Measurements from ENCODE around the gene MTCL1.

MTCL1 gene

GRCh38 chr18:8673256-8674209, 31.8 kb upstream of the MTCL1 start:
- ATAC-seq (ENCODE audit: low read depth) (peak; percentile 54), DNase-seq (ENCODE audit: low spot score in 2 of 2) (no peak)

GRCh38 chr18:8675057-8675456, 30.3 kb upstream of the MTCL1 start:
- Mint-ChIP-seq H3K4me3 (no peak overlapping the region), H3K9me3 (peaks cover 3% of the 10 kb centered on the region), H3K27ac (no peak overlapping the region), H3K36me3 (peaks cover 3% of the 10 kb centered on the region), H3K27me3 (no peaks in the 10 kb centered on the region), H3K4me1 (peaks cover 4% of the 10 kb centered on the region)
- ATAC-seq (ENCODE audit: low read depth) = no peak
- DNase-seq (ENCODE audit: low spot score in 2 of 2) = no peak

More at GRCh38 chr18:8673256-8674209, 31.8 kb upstream of the MTCL1 start:
- peaks cover 3% of the 10 kb centered on the region for H3K9me3 Mint-ChIP-seq
- H3K27me3 Mint-ChIP-seq = peaks cover 1% of the 10 kb centered on the region
- peaks cover 3% of the 10 kb centered on the region for H3K36me3 Mint-ChIP-seq
- H3K27ac Mint-ChIP-seq = peak overlapping the region; percentile 67
- H3K4me3 Mint-ChIP-seq = no peak overlapping the region
- peaks cover 4% of the 10 kb centered on the region for H3K4me1 Mint-ChIP-seq

GRCh38 chr18:8681196-8681595, 24.2 kb upstream of the MTCL1 start:
- Mint-ChIP-seq H3K4me1 (no peaks in the 10 kb centered on the region), H3K27me3 (peaks cover 1% of the 10 kb centered on the region), H3K9me3 (no peaks in the 10 kb centered on the region), H3K4me3 (no peak overlapping the region), H3K36me3 (no peaks in the 10 kb centered on the region), H3K27ac (no peak overlapping the region)
- no peak for DNase-seq (ENCODE audit: low spot score in 2 of 2)
- no peak for ATAC-seq (ENCODE audit: low read depth)

GRCh38 chr18:8684577-8684976, 20.8 kb upstream of the MTCL1 start:
- ATAC-seq (ENCODE audit: low read depth) = no peak
- Mint-ChIP-seq H3K4me3 (no peak overlapping the region), H3K4me1 (no peaks in the 10 kb centered on the region), H3K27me3 (peaks cover 1% of the 10 kb centered on the region), H3K27ac (no peak overlapping the region), H3K36me3 (no peaks in the 10 kb centered on the region), H3K9me3 (no peaks in the 10 kb centered on the region)
- DNase-seq (ENCODE audit: low spot score in 2 of 2) = no peak

GRCh38 chr18:8685141-8685913, 20.0 kb upstream of the MTCL1 start:
- Mint-ChIP-seq H3K27me3 (peaks cover 4% of the 10 kb centered on the region), H3K27ac (no peak overlapping the region), H3K4me3 (no peak overlapping the region), H3K4me1 (no peaks in the 10 kb centered on the region), H3K9me3 (no peaks in the 10 kb centered on the region), H3K36me3 (no peaks in the 10 kb centered on the region)
- DNase-seq (ENCODE audit: low spot score in 2 of 2) (no peak), ATAC-seq (ENCODE audit: low read depth) (no peak)

- Mint-ChIP-seq H3K9me3 (no peaks in the 10 kb centered on the region), H3K4me3 (no peak overlapping the region), H3K27me3 (peaks cover 4% of the 10 kb centered on the region), H3K4me1 (no peaks in the 10 kb centered on the region), H3K36me3 (no peaks in the 10 kb centered on the region), H3K27ac (no peak overlapping the region)
- ATAC-seq (ENCODE audit: low read depth) (no peak), DNase-seq (ENCODE audit: low spot score in 2 of 2) (no peak)
Measured at GRCh38 chr18:8685914-8686216, 19.5 kb upstream of the MTCL1 start.

GRCh38 chr18:8686611-8687010, 18.7 kb upstream of the MTCL1 start:
- H3K4me3 Mint-ChIP-seq = no peak overlapping the region
- no peaks in the 10 kb centered on the region for H3K4me1 Mint-ChIP-seq
- no peaks in the 10 kb centered on the region for H3K36me3 Mint-ChIP-seq
- DNase-seq (ENCODE audit: low spot score in 2 of 2) (no peak), ATAC-seq (ENCODE audit: low read depth) (no peak)
- no peak overlapping the region for H3K27ac Mint-ChIP-seq
- peaks cover 4% of the 10 kb centered on the region for H3K27me3 Mint-ChIP-seq
- H3K9me3 Mint-ChIP-seq = no peaks in the 10 kb centered on the region

GRCh38 chr18:8688216-8688800, 17.0 kb upstream of the MTCL1 start:
- H3K27ac Mint-ChIP-seq = no peak overlapping the region

GRCh38 chr18:8688816-8689215, 16.5 kb upstream of the MTCL1 start:
- no peaks in the 10 kb centered on the region for H3K36me3 Mint-ChIP-seq
- H3K9me3 Mint-ChIP-seq = no peaks in the 10 kb centered on the region
- DNase-seq (ENCODE audit: low spot score in 2 of 2) = no peak
- no peaks in the 10 kb centered on the region for H3K4me1 Mint-ChIP-seq
- ATAC-seq (ENCODE audit: low read depth) = no peak
- no peak overlapping the region for H3K4me3 Mint-ChIP-seq
- peaks cover 3% of the 10 kb centered on the region for H3K27me3 Mint-ChIP-seq
- no peak overlapping the region for H3K27ac Mint-ChIP-seq

More at GRCh38 chr18:8688216-8688800, 17.0 kb upstream of the MTCL1 start:
- no peaks in the 10 kb centered on the region for H3K4me1 Mint-ChIP-seq
- no peaks in the 10 kb centered on the region for H3K36me3 Mint-ChIP-seq
- ATAC-seq (ENCODE audit: low read depth) (no peak), DNase-seq (ENCODE audit: low spot score in 2 of 2) (no peak)
- no peaks in the 10 kb centered on the region for H3K9me3 Mint-ChIP-seq
- H3K27me3 Mint-ChIP-seq = peaks cover 3% of the 10 kb centered on the region
- H3K4me3 Mint-ChIP-seq = no peak overlapping the region

GRCh38 chr18:8689517-8689916, 15.8 kb upstream of the MTCL1 start:
- H3K4me3 Mint-ChIP-seq = no peak overlapping the region
- no peaks in the 10 kb centered on the region for H3K36me3 Mint-ChIP-seq
- peaks cover 3% of the 10 kb centered on the region for H3K27me3 Mint-ChIP-seq

GRCh38 chr18:8694891-8695290, 10.5 kb upstream of the MTCL1 start:
- Mint-ChIP-seq H3K36me3 (no peaks in the 10 kb centered on the region), H3K4me1 (peaks cover 9% of the 10 kb centered on the region), H3K9me3 (no peaks in the 10 kb centered on the region), H3K4me3 (no peak overlapping the region), H3K27ac (no peak overlapping the region), H3K27me3 (peaks cover 5% of the 10 kb centered on the region)
- DNase-seq (ENCODE audit: low spot score in 2 of 2) (no peak), ATAC-seq (ENCODE audit: low read depth) (no peak)

More at GRCh38 chr18:8689517-8689916, 15.8 kb upstream of the MTCL1 start:
- Mint-ChIP-seq H3K9me3 (no peaks in the 10 kb centered on the region), H3K27ac (no peak overlapping the region), H3K4me1 (no peaks in the 10 kb centered on the region)
- ATAC-seq (ENCODE audit: low read depth) (no peak), DNase-seq (ENCODE audit: low spot score in 2 of 2) (no peak)

- ATAC-seq (ENCODE audit: low read depth) (peak; percentile 96), DNase-seq (ENCODE audit: low spot score in 2 of 2) (peak in 1 of 2 donors; percentile 42)
- no peaks in the 10 kb centered on the region for H3K9me3 Mint-ChIP-seq
- H3K36me3 Mint-ChIP-seq = no peaks in the 10 kb centered on the region
- peaks cover 9% of the 10 kb centered on the region for H3K4me1 Mint-ChIP-seq
- H3K4me3 Mint-ChIP-seq = peak overlapping the region; percentile 30
- H3K27me3 Mint-ChIP-seq = peaks cover 2% of the 10 kb centered on the region
- H3K27ac Mint-ChIP-seq = peak overlapping the region; percentile 90
Measured at GRCh38 chr18:8695932-8696517, 9.3 kb upstream of the MTCL1 start.

- Mint-ChIP-seq H3K9me3 (no peaks in the 10 kb centered on the region), H3K27ac (no peak overlapping the region), H3K4me3 (no peak overlapping the region), H3K36me3 (no peaks in the 10 kb centered on the region), H3K4me1 (peaks cover 9% of the 10 kb centered on the region), H3K27me3 (peaks cover 2% of the 10 kb centered on the region)
- DNase-seq (ENCODE audit: low spot score in 2 of 2) = peak; percentile 74 to 84
- ATAC-seq (ENCODE audit: low read depth) = peak; percentile 63
Measured at GRCh38 chr18:8696749-8697211, 8.6 kb upstream of the MTCL1 start.

- no peak for DNase-seq (ENCODE audit: low spot score in 2 of 2)
- no peaks in the 10 kb centered on the region for H3K9me3 Mint-ChIP-seq
- no peak overlapping the region for H3K4me3 Mint-ChIP-seq
- H3K4me1 Mint-ChIP-seq = peaks cover 14% of the 10 kb centered on the region
- no peak for ATAC-seq (ENCODE audit: low read depth)
- H3K27me3 Mint-ChIP-seq = peaks cover 13% of the 10 kb centered on the region
- H3K36me3 Mint-ChIP-seq = no peaks in the 10 kb centered on the region
- H3K27ac Mint-ChIP-seq = no peak overlapping the region
Measured at GRCh38 chr18:8699126-8699525, 6.2 kb upstream of the MTCL1 start.

All from memory B cell (primary cell).